Hepatocyte (in vitro differentiated cells): ENCODE results near the gene KRT14. TPM values are rescaled to one million over a fixed set of nuclear protein-coding genes. Genes with fewer than 3 reads are reported as not detected.

Experiments used
- DNase-seq: peaks from one replicate; pipeline ENCODE4 v3.0.0-alpha.2; 2016; ENCODE audit warnings: low spot score
- H2AFZ ChIP-seq: fragments of 200-600 bp; sonication (generic); 2 replicates; pipeline ENCODE4 v1.6.0; 2016; ENCODE audit warnings: antibody characterized with exemption, mild to moderate bottlenecking
- H3K27ac ChIP-seq: fragments of 200-600 bp; sonication (generic); 2 replicates; pipeline ENCODE4 v1.5.1; 2016; ENCODE audit warnings: mild to moderate bottlenecking
- H3K27me3 ChIP-seq: fragments of 200-600 bp; sonication (generic); 2 replicates; pipeline ENCODE4 v1.6.1; 2016
- H3K36me3 ChIP-seq: fragments of 200-600 bp; sonication (generic); replicated peaks from 2 replicates; pipeline ENCODE4 v1.5.1; 2016; ENCODE audit warnings: low read depth; ENCODE audit not compliant: insufficient read depth
- H3K4me1 ChIP-seq: fragments of 200-600 bp; sonication (generic); 2 replicates; pipeline ENCODE4 v1.5.1; 2016; ENCODE audit warnings: mild to moderate bottlenecking, moderate library complexity; ENCODE audit not compliant: insufficient read depth
- H3K4me2 ChIP-seq: fragments of 200-600 bp; sonication (generic); 2 replicates; pipeline ENCODE4 v1.6.0; 2016
- H3K4me3 ChIP-seq: fragments of 200-600 bp; sonication (generic); 2 replicates; pipeline ENCODE4 v1.5.1; 2016; ENCODE audit warnings: mild to moderate bottlenecking
- H3K79me2 ChIP-seq: fragments of 200-600 bp; sonication (generic); 2 replicates; pipeline ENCODE4 v1.6.0; 2017; ENCODE audit warnings: mild to moderate bottlenecking
- H3K9me2 ChIP-seq: fragments of 200-600 bp; sonication (generic); replicated peaks from 2 replicates; pipeline ENCODE4 v1.6.0; 2017; ENCODE audit warnings: mild to moderate bottlenecking; ENCODE audit not compliant: insufficient read depth
- H3K9me3 ChIP-seq: fragments of 200-600 bp; sonication (generic); 2 replicates; pipeline ENCODE4 v1.5.1; 2016; ENCODE audit warnings: low read depth, mild to moderate bottlenecking
- H4K20me1 ChIP-seq: fragments of 200-600 bp; sonication (generic); 2 replicates; pipeline ENCODE4 v1.6.0; 2016; ENCODE audit warnings: mild to moderate bottlenecking; ENCODE audit not compliant: insufficient read depth, poor library complexity, severe bottlenecking
- CTCF ChIP-seq: fragments of 200-600 bp; sonication (generic); IDR thresholded peaks from 2 replicates; pipeline ENCODE4 v1.5.1; 2016; ENCODE audit warnings: antibody characterized with exemption, mild to moderate bottlenecking; ENCODE audit not compliant: poor library complexity
- EZH2 ChIP-seq: fragments of 200-600 bp; sonication (generic); IDR thresholded peaks from 2 replicates; pipeline ENCODE4 v1.6.1; 2016; ENCODE audit warnings: antibody characterized with exemption, mild to moderate bottlenecking, borderline replicate concordance
- EZH2phosphoT487 ChIP-seq: fragments of 200-600 bp; sonication (generic); IDR thresholded peaks from one replicate; pipeline ENCODE4 v1.6.1; 2018; ENCODE audit warnings: antibody characterized with exemption, mild to moderate bottlenecking, low read depth, moderate library complexity; ENCODE audit not compliant: unreplicated experiment, severe bottlenecking
- WGBS: methylation state at CpG from one replicate; pipeline ENCODE4 v1.1.6; 2016; ENCODE audit warnings: low lambda C conversion rate; ENCODE audit errors: missing lambda C conversion rate; 5-methylcytosine and 5-hydroxymethylcytosine counted together
- polyA plus RNA-seq: library from polyadenylated mRNA; unstranded; fragments of >200 nt; fragmentation: Nextera tagmentation; extraction: Ambion mirVana; gene quantifications from 2 replicates; pipeline ENCODE4 v1.2.1, GENCODE V29; 2016
- total RNA-seq: library from RNA; depleted of rRNA; stranded (reverse); fragments of >200 nt; gene quantifications from 2 replicates; pipeline ENCODE4 v1.2.3, GENCODE V29; 2014

KRT14 gene
- total and polyA plus RNA-seq, 2 experiments from 2014 or later = 0.33 to 1.9 TPM

- Histone ChIP-seq H2AFZ (no peak overlapping the region), H3K4me1 (peaks cover 14% of the 10 kb centered on the region), H3K36me3 (no peaks in the 10 kb centered on the region), H3K9me3 (no peaks in the 10 kb centered on the region), H4K20me1 (no peaks in the 10 kb centered on the region), H3K4me2 (no peak overlapping the region), H3K27me3 (no peaks in the 10 kb centered on the region), H3K27ac (no peak overlapping the region), H3K79me2 (no peaks in the 10 kb centered on the region), H3K4me3 (no peak overlapping the region), H3K9me2 (no peaks in the 10 kb centered on the region)
- DNase-seq = no peak
- WGBS = 70% methylated on average over 8 of the region's 8 CpGs
- TF ChIP-seq CTCF = no peak
- no peak for TF ChIP-seq EZH2
- TF ChIP-seq EZH2phosphoT487 = no peak
These were observed 32.6 kb downstream of the KRT14 start for GRCh38 chr17:41553987-41554680.

DNA sequence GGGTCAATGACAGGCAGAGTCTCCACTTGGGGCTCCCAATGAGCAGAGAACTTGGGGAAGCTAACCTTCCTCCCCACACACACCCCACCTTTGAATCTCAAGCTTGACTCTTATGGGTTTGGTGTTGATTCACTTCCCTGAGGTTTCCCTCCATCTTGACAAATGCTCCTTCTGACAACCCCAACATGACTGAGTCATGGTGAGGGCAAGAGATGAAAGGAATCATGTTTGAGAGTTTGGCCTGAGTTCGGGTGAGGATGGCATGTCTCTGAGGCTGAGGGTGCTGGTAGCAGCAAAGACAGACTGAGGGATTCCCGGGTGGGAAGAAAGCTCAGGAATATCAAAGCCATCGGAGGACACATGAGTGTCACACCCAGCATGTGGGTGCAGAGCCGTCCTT is 33.5 kb downstream of the KRT14 start:
- no peak overlapping the region for H3K4me2 ChIP-seq
- no peak for TF ChIP-seq CTCF
- no peak for TF ChIP-seq EZH2phosphoT487
- TF ChIP-seq EZH2 = no peak
- no peak overlapping the region for H3K27ac ChIP-seq

DNA sequence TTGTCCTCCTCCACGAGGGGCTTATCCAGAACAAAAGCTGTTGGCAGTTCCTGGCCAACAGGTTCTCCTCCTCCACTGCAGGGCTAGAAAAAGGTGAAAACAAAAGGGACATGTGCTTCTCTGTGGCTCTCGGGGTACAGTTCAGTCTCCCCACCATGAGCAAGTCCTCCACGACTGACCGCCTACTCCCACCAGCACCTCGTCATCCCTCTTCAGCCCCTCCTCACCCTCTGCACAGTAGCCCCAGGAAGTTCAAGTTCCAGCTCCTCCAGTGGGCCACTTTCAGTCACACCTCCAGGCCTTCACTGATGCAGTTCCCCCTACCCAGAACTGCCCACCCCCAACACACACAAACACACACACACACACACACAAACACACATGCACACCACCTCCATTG is 34.2 kb downstream of the KRT14 start:
- WGBS = 82% methylated on average over 5 of the region's 5 CpGs
- Histone ChIP-seq H3K4me3 (no peak overlapping the region), H3K9me2 (no peaks in the 10 kb centered on the region), H3K4me2 (no peak overlapping the region), H3K27me3 (no peaks in the 10 kb centered on the region), H3K4me1 (peaks cover 29% of the 10 kb centered on the region), H4K20me1 (no peaks in the 10 kb centered on the region), H3K79me2 (no peaks in the 10 kb centered on the region), H3K36me3 (no peaks in the 10 kb centered on the region), H2AFZ (no peak overlapping the region), H3K27ac (no peak overlapping the region), H3K9me3 (no peaks in the 10 kb centered on the region)
- TF ChIP-seq EZH2 (no peak), CTCF (no peak), EZH2phosphoT487 (no peak)
- no peak for DNase-seq

More for the DNA sequence above, 33.5 kb downstream of the KRT14 start:
- 88% methylated on average over 4 of the region's 4 CpGs for WGBS
- H3K9me3 ChIP-seq = no peaks in the 10 kb centered on the region
- no peak for DNase-seq
- H3K4me3 ChIP-seq = no peak overlapping the region
- H3K4me1 ChIP-seq = peaks cover 22% of the 10 kb centered on the region
- H3K36me3 ChIP-seq = no peaks in the 10 kb centered on the region
- no peaks in the 10 kb centered on the region for H4K20me1 ChIP-seq
- H2AFZ ChIP-seq = no peak overlapping the region
- no peaks in the 10 kb centered on the region for H3K27me3 ChIP-seq
- H3K9me2 ChIP-seq = no peaks in the 10 kb centered on the region
- no peaks in the 10 kb centered on the region for H3K79me2 ChIP-seq
